ENCODE data around the gene OTOGL.

GRCh38 chr12:80422550-80422949, 323.2 kb downstream of the OTOGL start:
- TF ChIP-seq POLR2AphosphoS5 (IDR thresholded peaks at IDR 0.05; ENCODE audit: low read depth, low read length) (no peak), CTCF (IDR thresholded peaks at IDR 0.05) (no peak)
